HepG2 (cell line): ENCODE data around the gene PPP1R18. TPM values are rescaled to one million over a fixed set of nuclear protein-coding genes. Genes with fewer than 3 reads are reported as not detected.
A peak's percentile ranks its signal among the peaks of the same experiment; 100 is the strongest.

Experiments used
- DNMT3B ChIP-seq: conservative IDR thresholded peaks from 2 replicates; pipeline ENCODE4 v1.6.1; 2016; ENCODE audit warnings: missing biosample characterization, control low read depth
- MEIS2 ChIP-seq: sonication (generic); formaldehyde crosslinking; IDR thresholded peaks from 2 replicates; pipeline ENCODE4 v1.9.0; 2021; ENCODE audit warnings: mild to moderate bottlenecking, missing genetic modification reagents
- NFIC ChIP-seq: IDR thresholded peaks from 2 replicates; pipeline ENCODE4 v1.6.1; 2012; ENCODE audit warnings: mild to moderate bottlenecking, low read length, inconsistent platforms
- NFYC ChIP-seq: IDR thresholded peaks from 2 replicates; pipeline ENCODE4 v1.6.1; 2016; ENCODE audit warnings: missing genetic modification reagents, missing compliant biosample characterization
- PHB2 ChIP-seq: fragments of 450-650 bp; IDR thresholded peaks from 2 replicates; pipeline ENCODE4 v1.6.1; 2018; ENCODE audit not compliant: partially characterized antibody
- YEATS2 ChIP-seq: sonication (generic); formaldehyde crosslinking; IDR thresholded peaks from 2 replicates; pipeline ENCODE4 v1.4.0; 2020; ENCODE audit warnings: missing genetic modification reagents, borderline replicate concordance
- ZNF350 ChIP-seq: sonication (generic); formaldehyde crosslinking; IDR thresholded peaks from 2 replicates; pipeline ENCODE4 v1.4.0; 2020; ENCODE audit warnings: mild to moderate bottlenecking, low read depth, missing genetic modification reagents, borderline replicate concordance
- ZNF562 ChIP-seq: sonication (generic); formaldehyde crosslinking; IDR thresholded peaks from 2 replicates; pipeline ENCODE4 v1.8.0; 2022; ENCODE audit warnings: missing genetic modification reagents, borderline replicate concordance
- ZZZ3 ChIP-seq: sonication (generic); formaldehyde crosslinking; IDR thresholded peaks from 2 replicates; pipeline ENCODE4 v1.4.0; 2020; ENCODE audit warnings: missing genetic modification reagents, mild to moderate bottlenecking, borderline replicate concordance
- polyA plus RNA-seq, 8 experiments: library from polyadenylated mRNA; depleted of rRNA in 3 of 8; stranded (reverse) in 7 of 8; unstranded in 1 of 8; fragments of >200 nt; fragmentation: Illumina TruSeq in 4 of 8; extraction: Trizol in 4 of 8; gene quantifications; 2 replicates each; pipeline versions ENCODE4 v1.2.1 to v1.2.3, GENCODE V29; 2011 to 2016; ENCODE audit warnings: low read depth in 4 of 8, missing spikeins in 1 of 8, mixed read lengths in 1 of 8; ENCODE audit not compliant: insufficient read depth in 1 of 8
- total RNA-seq, 5 experiments: library from RNA; depleted of rRNA; stranded (reverse); fragments of >200 nt; fragmentation: Illumina TruSeq; extraction: Trizol; gene quantifications; 2 replicates each; pipeline ENCODE4 v1.2.3, GENCODE V29; 2016; ENCODE audit warnings: low read depth in 1 of 5
- TF ChIP-seq, protein P1 (sequence below): sonication (generic); formaldehyde crosslinking; IDR thresholded peaks from 2 replicates; pipeline ENCODE4 v1.4.0; 2020; ENCODE audit warnings: missing genetic modification reagents, borderline replicate concordance
- TF ChIP-seq, protein P2 (sequence below): sonication (generic); formaldehyde crosslinking; IDR thresholded peaks from 2 replicates; pipeline ENCODE4 v1.5.0; 2020; ENCODE audit warnings: missing genetic modification reagents, mild to moderate bottlenecking, borderline replicate concordance
- TF ChIP-seq, protein P3 (sequence below): sonication (generic); formaldehyde crosslinking; IDR thresholded peaks from 2 replicates; pipeline ENCODE4 v1.5.0; 2020; ENCODE audit warnings: mild to moderate bottlenecking, missing genetic modification reagents, borderline replicate concordance
- TF ChIP-seq, protein P4 (sequence below): sonication (generic); formaldehyde crosslinking; IDR thresholded peaks from 2 replicates; pipeline ENCODE4 v1.5.0; 2020; ENCODE audit warnings: missing genetic modification reagents

Gene PPP1R18
- total and polyA plus RNA-seq, 2 of the 13 experiments (the other 11 are each of a cell fraction or from before 2014, with no cell fraction given), result 4.9 to 9.2 TPM

DNA sequence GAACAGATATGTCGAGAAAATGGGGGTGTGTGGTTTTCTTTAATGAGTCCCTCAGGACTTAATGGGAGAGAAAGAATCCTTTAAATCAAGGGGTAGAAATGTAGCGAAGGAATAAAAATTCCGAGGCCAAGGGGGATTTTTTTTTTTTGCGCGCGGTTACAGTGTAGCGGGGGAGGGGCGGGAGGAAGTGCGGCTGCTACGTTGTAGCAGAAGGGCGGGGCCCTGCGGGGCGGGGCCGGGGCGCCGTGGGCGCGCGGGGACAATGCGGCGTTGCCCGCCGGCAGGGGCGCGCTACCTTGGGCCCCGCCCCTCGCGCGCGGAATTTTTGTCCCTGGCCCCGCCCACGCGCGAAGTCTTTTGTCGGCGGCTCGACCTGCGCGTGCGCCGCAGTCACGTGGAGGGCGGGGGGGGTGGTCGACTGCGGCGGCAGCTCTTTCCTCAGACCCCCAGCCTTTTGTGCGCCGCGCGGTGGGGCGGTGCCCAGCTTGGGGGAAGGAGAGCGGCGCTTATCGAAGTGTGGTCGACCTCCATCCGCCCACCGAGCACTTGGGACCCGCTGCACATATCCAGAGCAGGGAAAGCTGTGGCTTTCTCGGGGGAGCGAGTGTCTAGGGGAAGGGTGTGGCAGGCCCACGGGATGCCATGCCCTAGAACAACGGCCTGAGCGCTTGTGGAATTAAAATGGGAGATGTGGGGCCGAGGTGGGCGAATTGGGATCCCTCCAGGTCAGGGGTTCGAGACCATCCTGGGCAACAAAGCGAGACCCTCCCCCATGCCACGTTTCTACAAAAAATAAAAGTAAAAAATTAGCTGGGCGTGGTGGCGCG is 35.0 kb upstream of the PPP1R18 start (continued):
- TF ChIP-seq ZNF350 (CRISPR knock-in tag), result peak; percentile 17; the same call in 1 of the 2 replicates
- no peak for TF ChIP-seq NFYC (CRISPR knock-in tag)
- TF ChIP-seq DNMT3B, result peak; percentile 25; the same call in 1 of the 2 replicates
- no peak for TF ChIP-seq PHB2
- TF ChIP-seq ZNF562 (CRISPR knock-in tag), result no peak
- TF ChIP-seq, protein P1, sequence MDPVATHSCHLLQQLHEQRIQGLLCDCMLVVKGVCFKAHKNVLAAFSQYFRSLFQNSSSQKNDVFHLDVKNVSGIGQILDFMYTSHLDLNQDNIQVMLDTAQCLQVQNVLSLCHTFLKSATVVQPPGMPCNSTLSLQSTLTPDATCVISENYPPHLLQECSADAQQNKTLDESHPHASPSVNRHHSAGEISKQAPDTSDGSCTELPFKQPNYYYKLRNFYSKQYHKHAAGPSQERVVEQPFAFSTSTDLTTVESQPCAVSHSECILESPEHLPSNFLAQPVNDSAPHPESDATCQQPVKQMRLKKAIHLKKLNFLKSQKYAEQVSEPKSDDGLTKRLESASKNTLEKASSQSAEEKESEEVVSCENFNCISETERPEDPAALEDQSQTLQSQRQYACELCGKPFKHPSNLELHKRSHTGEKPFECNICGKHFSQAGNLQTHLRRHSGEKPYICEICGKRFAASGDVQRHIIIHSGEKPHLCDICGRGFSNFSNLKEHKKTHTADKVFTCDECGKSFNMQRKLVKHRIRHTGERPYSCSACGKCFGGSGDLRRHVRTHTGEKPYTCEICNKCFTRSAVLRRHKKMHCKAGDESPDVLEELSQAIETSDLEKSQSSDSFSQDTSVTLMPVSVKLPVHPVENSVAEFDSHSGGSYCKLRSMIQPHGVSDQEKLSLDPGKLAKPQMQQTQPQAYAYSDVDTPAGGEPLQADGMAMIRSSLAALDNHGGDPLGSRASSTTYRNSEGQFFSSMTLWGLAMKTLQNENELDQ, result no peak
- TF ChIP-seq, protein P2, sequence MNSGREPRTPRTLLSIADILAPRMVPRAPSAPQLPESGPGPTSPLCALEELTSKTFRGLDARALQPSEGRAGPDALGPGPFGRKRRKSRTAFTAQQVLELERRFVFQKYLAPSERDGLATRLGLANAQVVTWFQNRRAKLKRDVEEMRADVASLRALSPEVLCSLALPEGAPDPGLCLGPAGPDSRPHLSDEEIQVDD (CRISPR knock-in tag), result no peak
- TF ChIP-seq, protein P3, sequence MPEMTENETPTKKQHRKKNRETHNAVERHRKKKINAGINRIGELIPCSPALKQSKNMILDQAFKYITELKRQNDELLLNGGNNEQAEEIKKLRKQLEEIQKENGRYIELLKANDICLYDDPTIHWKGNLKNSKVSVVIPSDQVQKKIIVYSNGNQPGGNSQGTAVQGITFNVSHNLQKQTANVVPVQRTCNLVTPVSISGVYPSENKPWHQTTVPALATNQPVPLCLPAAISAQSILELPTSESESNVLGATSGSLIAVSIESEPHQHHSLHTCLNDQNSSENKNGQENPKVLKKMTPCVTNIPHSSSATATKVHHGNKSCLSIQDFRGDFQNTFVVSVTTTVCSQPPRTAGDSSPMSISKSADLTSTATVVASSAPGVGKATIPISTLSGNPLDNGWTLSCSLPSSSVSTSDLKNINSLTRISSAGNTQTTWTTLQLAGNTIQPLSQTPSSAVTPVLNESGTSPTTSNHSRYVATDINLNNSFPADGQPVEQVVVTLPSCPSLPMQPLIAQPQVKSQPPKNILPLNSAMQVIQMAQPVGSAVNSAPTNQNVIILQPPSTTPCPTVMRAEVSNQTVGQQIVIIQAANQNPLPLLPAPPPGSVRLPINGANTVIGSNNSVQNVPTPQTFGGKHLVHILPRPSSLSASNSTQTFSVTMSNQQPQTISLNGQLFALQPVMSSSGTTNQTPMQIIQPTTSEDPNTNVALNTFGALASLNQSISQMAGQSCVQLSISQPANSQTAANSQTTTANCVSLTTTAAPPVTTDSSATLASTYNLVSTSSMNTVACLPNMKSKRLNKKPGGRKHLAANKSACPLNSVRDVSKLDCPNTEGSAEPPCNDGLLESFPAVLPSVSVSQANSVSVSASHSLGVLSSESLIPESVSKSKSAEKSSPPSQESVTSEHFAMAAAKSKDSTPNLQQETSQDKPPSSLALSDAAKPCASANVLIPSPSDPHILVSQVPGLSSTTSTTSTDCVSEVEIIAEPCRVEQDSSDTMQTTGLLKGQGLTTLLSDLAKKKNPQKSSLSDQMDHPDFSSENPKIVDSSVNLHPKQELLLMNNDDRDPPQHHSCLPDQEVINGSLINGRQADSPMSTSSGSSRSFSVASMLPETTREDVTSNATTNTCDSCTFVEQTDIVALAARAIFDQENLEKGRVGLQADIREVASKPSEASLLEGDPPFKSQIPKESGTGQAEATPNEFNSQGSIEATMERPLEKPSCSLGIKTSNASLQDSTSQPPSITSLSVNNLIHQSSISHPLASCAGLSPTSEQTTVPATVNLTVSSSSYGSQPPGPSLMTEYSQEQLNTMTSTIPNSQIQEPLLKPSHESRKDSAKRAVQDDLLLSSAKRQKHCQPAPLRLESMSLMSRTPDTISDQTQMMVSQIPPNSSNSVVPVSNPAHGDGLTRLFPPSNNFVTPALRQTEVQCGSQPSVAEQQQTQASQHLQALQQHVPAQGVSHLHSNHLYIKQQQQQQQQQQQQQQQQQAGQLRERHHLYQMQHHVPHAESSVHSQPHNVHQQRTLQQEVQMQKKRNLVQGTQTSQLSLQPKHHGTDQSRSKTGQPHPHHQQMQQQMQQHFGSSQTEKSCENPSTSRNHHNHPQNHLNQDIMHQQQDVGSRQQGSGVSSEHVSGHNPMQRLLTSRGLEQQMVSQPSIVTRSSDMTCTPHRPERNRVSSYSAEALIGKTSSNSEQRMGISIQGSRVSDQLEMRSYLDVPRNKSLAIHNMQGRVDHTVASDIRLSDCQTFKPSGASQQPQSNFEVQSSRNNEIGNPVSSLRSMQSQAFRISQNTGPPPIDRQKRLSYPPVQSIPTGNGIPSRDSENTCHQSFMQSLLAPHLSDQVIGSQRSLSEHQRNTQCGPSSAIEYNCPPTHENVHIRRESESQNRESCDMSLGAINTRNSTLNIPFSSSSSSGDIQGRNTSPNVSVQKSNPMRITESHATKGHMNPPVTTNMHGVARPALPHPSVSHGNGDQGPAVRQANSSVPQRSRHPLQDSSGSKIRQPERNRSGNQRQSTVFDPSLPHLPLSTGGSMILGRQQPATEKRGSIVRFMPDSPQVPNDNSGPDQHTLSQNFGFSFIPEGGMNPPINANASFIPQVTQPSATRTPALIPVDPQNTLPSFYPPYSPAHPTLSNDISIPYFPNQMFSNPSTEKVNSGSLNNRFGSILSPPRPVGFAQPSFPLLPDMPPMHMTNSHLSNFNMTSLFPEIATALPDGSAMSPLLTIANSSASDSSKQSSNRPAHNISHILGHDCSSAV (CRISPR knock-in tag), result no peak
- TF ChIP-seq ZZZ3 (CRISPR knock-in tag), result 0 out of 2 replicates have a peak, but pooled peaks have one; percentile 20
- peak; percentile 86 for TF ChIP-seq YEATS2 (CRISPR knock-in tag)
- TF ChIP-seq NFIC, result no peak
- TF ChIP-seq MEIS2, result peak; percentile 45; the same call in 1 of the 2 replicates
- TF ChIP-seq, protein P4, sequence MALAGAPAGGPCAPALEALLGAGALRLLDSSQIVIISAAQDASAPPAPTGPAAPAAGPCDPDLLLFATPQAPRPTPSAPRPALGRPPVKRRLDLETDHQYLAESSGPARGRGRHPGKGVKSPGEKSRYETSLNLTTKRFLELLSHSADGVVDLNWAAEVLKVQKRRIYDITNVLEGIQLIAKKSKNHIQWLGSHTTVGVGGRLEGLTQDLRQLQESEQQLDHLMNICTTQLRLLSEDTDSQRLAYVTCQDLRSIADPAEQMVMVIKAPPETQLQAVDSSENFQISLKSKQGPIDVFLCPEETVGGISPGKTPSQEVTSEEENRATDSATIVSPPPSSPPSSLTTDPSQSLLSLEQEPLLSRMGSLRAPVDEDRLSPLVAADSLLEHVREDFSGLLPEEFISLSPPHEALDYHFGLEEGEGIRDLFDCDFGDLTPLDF, result peak; percentile 91
